ENCODE data around the gene CLDN18.

- TF ChIP-seq CTCF (IDR thresholded peaks at IDR 0.05) = no peak
- TF ChIP-seq POLR2A (IDR thresholded peaks at IDR 0.05) = no peak
Observed at GRCh38 chr3:138049157-138049919, 39.4 kb downstream of the CLDN18 start.

Data from prostate gland (tissue), 2 donors.